Naive thymus-derived CD8-positive, alpha-beta T cell (primary cell): ENCODE measurements around the gene SEMA4G. TPM values are rescaled to one million over a fixed set of nuclear protein-coding genes. Genes with fewer than 3 reads are reported as not detected.

Experiments
- microRNA-seq: library from miRNA; unstranded; fragments of <30 nt; microRNA quantifications from one replicate; pipeline ENCODE4 v1.2.0, GENCODE V29; 2022; ENCODE audit warnings: borderline microRNAs expressed
- polyA plus RNA-seq, 3 donors: library from polyadenylated mRNA; unstranded; fragments of 300-500 nt; fragmentation: Illumina TruSeq; gene quantifications; one replicate each; pipeline ENCODE4 v1.2.3, GENCODE V29; 2021
- total RNA-seq, 8 experiments: library from RNA in 2 of 8; stranded (reverse) in 2 of 8; gene quantifications; one replicate each; pipeline ENCODE4 v1.2.3 and lab custom pipeline; 2021 to 2026

SEMA4G gene
- total and polyA plus RNA-seq, 5 experiments from 2014 or later = 0.14 to 2.0 (median 1.6) TPM; not detected in 2

Small RNA genes within 50 kb of the gene (microRNA-seq; reads per million reads assigned to microRNA genes)
- gene MIR608 = not detected

Other genes starting within 250 kb of the SEMA4G start
- not detected for gene PAX2, start 223.9 kb upstream of the SEMA4G start, total RNA-seq
- gene PAX2, start 223.9 kb upstream of the SEMA4G start, polyA plus RNA-seq = not detected
- gene SLF2, start 56.5 kb upstream of the SEMA4G start, total RNA-seq = 10 to 100 TPM; 45.8 to 46.1 TPM
- 10 to 100 TPM in 2 of 3 donors, 1 to 10 TPM in 1; 9.7 to 11.2 (median 11.0) TPM for gene SLF2, start 56.5 kb upstream of the SEMA4G start, polyA plus RNA-seq
- gene MRPL43, start 18.0 kb downstream of the SEMA4G start, total RNA-seq = 10 to 100 TPM; 64.9 to 66.6 TPM
- 100 to 1,000 TPM; 117 to 136 (median 123) TPM for gene MRPL43, start 18.0 kb downstream of the SEMA4G start, polyA plus RNA-seq
- gene TWNK, start 18.0 kb downstream of the SEMA4G start, total RNA-seq = 10 to 100 TPM; 17.0 to 18.2 TPM
- 10 to 100 TPM in 1 of 3 donors, 1 to 10 TPM in 2; 5.3 to 18.2 (median 9.7) TPM for gene TWNK, start 18.0 kb downstream of the SEMA4G start, polyA plus RNA-seq
- 10 to 100 TPM; 33.5 to 34.3 TPM for gene LZTS2, start 30.3 kb downstream of the SEMA4G start, total RNA-seq
- gene LZTS2, start 30.3 kb downstream of the SEMA4G start, polyA plus RNA-seq = 10 to 100 TPM; 10.8 to 19.5 (median 13.1) TPM
- gene PDZD7, start 61.6 kb downstream of the SEMA4G start, total RNA-seq = 1 to 10 TPM; 1.3 to 1.4 TPM
- gene PDZD7, start 61.6 kb downstream of the SEMA4G start, polyA plus RNA-seq = 1 to 10 TPM in 1 of 3 donors, under 1 TPM in 2; 0.39 to 1.1 (median 0.89) TPM
- 10 to 100 TPM; 63.1 to 66.9 TPM for gene SFXN3, start 61.7 kb downstream of the SEMA4G start, total RNA-seq
- gene SFXN3, start 61.7 kb downstream of the SEMA4G start, polyA plus RNA-seq = 10 to 100 TPM in 2 of 3 donors, 1 to 10 TPM in 1; 9.9 to 11.5 (median 11.2) TPM
- not detected for gene KAZALD1, start 92.5 kb downstream of the SEMA4G start, total RNA-seq
- not detected for gene KAZALD1, start 92.5 kb downstream of the SEMA4G start, polyA plus RNA-seq
- not detected for gene TLX1, start 161.8 kb downstream of the SEMA4G start, total RNA-seq
- not detected for gene TLX1, start 161.8 kb downstream of the SEMA4G start, polyA plus RNA-seq